GM21367 (cell line): Measurements from ENCODE around the gene SLC10A7.
A peak's percentile ranks its signal among the peaks of the same experiment; 100 is the strongest.

Source experiments
- ATAC-seq: cut with Tn5 transposase; IDR thresholded peaks from one replicate; pipeline ENCODE4 v1.9.1; 2021; ENCODE audit not compliant: unreplicated experiment

The SLC10A7 gene

GRCh38 chr4:146318894-146319293, 202.8 kb downstream of the SLC10A7 start:
- no peak for ATAC-seq

DNA sequence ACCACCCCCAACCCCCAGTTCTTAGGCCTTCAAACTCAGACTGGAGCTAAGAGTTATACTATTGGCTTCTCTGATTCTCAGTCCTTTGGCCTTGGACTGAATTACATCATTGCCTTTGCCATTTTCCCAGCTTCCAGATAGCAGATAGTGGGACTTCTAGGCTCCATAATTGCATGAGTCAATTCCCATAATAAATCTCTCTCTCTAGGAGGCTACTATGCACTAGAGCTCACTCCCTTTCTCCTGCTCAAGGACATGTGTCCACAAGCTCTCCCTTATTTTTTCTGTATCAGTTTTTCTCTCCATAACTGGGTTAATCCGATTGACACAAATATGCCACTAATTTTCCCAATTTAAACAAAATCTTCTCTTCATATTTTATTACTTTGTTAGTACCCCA, 204.0 kb downstream of the SLC10A7 start:
- no peak for ATAC-seq

DNA sequence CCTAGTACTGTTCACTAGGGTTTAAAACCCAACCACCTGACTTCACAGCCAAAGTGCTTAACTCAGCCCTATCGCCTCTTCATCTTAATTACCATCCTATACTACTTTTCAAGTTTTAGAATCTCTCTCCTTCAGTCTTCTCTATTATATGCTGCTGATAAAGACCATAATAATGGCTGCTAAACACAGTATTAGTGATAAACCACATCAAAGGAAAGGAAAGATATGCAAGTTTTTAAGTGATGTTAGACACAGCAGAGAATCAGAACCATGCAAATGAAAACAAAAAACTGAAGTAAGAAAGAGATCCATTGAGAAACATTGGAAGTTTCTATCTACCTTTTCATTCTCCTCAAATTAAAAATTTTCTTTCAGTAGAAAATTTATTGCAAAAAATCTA, 206.6 kb downstream of the SLC10A7 start:
- ATAC-seq, result no peak

DNA sequence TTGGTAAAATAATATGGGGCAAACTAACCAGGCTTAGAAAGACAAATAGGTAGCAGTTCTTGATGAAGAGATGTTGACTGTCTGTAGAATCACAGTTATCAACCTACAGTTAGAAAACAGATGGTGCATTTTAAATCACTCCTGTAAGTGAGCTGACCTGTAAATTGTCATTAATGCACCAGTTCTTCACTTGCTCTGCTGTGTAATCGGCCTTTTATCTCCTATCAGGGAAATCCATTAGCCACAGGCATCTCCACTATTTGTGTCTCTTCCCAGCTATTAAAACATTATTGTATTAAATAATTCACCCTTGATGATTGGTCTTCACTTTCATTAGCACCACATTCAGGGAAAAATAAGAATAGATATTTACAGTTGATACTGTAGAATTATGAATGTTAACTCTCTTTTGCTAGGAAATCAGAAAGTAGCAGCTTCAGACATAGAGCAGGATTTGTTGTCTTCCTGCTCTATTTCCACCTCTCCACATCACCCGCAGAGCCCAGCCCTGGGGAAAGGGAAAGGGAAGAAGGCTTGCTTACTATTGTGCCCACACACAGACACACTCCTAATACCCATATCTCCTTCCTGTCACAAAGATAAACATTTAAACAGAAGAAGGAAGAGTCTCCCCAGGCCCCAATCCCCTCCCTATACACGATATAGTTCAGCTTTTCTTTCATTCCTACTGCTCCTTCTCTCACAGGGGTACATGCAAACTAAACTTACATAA, 210.3 kb downstream of the SLC10A7 start:
- no peak for ATAC-seq

DNA sequence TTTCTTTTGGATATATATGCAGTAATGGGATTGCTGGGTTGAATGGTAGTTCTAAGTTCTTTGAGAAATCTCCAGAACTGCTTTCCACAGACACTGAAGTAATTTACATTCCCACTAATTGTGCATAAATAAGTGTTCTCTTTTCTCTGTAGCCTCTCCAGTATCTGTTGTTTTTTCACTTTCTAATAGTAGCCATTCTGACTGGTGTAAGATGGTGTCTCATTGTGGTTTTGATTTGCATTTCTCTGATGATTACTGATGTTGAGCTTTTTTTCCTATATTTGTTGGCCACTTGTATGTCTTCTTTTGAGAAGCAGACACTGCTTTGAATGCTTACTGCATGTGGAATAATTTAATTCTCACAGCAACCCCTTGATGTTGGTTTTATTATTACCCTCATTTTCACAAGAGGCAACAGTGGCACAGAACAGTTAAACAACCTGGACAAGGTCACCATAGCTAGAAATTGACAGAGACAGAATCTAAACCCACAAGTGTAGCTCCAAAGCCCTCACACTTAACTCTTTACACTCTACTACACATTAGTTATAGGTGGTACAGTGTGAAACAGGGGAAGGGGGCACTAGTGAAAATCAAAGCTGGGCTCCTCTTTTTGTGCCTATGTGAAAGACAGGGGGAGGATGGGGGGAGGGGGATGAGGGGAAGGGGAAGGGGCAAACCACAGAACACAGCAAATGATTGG, 211.3 kb downstream of the SLC10A7 start:
- ATAC-seq, result peak; percentile 89

DNA sequence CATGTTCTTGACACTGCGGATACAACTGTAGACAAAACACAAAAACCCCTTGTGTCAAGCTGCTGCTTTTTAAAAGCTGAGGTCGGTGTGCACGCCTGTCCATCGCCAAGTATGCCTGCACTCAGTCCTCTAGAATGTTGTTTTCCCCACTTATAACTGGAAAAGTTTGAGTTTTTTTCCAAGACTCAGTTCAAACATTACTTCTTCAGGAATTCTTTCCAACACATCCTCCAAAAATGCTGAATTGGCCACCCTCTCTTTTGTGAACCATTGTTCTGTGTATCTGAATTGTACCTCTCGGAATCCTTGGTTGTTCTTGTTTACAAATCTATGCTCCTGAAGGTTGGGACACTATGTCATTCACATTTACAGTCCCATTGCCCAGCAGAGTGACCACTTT, 212.8 kb downstream of the SLC10A7 start:
- ATAC-seq, result no peak

- ATAC-seq, result no peak
Measured at GRCh38 chr4:146302822-146303221, 218.9 kb downstream of the SLC10A7 start.

DNA sequence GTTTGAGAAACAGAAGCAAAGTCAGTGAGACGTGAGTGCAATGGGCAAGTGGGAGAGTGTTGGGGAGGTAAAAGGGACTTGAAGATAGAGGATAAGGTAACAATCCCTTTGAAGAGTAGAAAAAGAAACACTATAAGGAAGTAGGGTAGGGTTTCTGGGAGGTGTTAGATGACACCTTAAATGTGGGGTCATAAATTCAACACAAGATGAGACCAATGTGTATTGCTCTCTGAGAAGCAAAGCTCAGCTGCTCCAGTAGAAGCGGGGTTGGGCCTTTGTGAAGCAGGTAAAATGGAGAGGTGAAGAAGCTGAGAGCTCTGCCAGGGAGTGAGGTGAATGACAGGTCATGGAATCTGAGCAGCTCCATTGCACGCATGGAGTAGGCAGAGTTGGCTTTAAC, 222.1 kb downstream of the SLC10A7 start:
- ATAC-seq, result no peak

DNA sequence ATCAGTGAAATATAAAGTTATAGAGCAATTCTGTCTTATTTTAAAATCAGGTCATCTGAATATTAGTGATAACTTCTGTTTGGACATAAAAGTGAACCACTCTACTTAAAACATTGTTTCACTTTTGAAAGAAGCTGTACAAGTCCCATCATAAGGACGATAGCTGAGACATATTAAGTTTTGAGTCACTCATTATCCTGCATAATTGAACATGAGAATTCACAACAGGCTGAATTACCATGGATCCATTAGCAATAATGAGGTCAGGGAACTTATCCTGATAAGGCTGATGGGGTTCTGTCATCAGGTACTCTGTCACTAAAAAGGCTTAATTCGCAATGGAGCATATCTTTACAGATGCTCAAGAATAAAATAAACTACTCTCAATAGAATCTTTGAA, 227.0 kb downstream of the SLC10A7 start:
- ATAC-seq, result no peak

- ATAC-seq, result no peak
Measured at GRCh38 chr4:146292508-146292907, 229.2 kb downstream of the SLC10A7 start.

DNA sequence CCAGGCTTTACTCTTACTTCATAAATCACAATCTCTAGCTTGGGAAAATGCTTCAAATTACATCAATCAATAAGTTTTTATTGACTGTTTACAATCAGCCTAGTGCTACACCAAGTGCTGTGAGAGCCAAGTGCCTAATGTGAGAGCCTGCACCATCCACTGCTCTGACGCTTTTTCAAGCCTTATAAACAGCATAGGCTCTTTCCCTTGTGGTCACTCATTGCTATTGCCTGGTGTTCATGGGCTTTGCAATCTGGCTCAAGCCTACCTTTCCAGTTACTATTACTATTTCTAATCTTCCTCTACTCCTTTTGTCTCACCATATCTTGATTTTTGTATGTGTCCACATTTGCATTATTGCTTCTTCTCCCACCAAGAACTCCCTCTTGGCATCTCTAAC, 230.4 kb downstream of the SLC10A7 start:
- ATAC-seq, result no peak

DNA sequence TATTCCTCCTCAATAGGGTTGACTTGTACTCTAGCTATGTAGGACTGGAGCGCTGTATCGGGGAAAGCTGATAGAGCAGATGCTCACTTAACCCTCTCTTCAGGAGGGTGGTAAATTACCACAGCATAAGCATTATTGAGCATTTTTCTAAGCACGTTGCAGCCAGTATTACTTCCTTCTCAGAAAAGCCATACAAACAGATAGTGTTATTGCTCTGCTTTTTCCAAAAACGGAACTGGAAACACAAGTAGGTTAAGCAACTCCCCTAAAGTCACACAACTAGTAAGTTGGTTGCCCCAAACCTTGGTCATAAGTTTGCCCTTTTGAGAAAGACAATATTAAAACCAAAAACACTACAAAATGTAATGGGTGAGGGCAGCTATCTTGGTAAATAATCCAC, 233.5 kb downstream of the SLC10A7 start:
- ATAC-seq, result no peak

- ATAC-seq, result no peak
Measured at GRCh38 chr4:146285037-146285436, 236.7 kb downstream of the SLC10A7 start.

- ATAC-seq, result no peak
Measured at GRCh38 chr4:146283758-146284651, 237.7 kb downstream of the SLC10A7 start.

DNA sequence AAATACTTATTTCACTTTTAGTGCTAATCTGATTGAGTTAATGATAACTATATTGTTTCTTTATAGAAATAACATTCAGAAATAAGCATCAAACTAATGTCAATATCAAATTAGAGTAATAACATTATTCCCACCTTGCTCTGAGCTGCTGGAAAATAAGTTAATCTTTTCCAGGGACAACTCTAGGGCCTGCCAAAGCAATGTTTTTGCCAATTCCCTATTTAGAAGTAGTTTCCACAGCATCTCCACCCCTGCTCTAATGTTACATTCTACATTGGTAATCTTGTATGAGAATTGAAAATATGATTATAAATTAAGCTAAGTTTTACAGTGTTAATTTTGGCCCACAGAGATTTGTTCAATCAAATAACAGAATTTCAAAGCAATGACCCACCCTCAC, 239.1 kb downstream of the SLC10A7 start:
- no peak for ATAC-seq

DNA sequence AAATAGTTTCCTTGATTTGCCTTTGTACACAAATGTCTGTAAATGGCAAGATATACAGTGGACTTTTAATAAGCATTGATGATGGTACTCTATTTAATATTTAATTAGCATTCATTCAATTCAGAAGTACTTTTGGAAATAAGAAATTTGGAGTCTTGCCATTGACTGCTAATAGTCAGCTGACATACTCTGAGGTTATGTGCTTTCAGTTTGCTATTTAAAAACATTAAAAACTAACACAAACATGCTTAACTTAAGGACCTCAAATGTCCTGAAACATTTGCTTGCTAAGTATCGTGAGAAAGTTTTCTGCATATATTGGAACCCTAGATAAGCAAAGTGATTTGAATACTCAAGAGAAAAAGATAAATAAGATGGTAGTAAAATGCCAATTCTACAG, 242.8 kb downstream of the SLC10A7 start:
- no peak for ATAC-seq

DNA sequence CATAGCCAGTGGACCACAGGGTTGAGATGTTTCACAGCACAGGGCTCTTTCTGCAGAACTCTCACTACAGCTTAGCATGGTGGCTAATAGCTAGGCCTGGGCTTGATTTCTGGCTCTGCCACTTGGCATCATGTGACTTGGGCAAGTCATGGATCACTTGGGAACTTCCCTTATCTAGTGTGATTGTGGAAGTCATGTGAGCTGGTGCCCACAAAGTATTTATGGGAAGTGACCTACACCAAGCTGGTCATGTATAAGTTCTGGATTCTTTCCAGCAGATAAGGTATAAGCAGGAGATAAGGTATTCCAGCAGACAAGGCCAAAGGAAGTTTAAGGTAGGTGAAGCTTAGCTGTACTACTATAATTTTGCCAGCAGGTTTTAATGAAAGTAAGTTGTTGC, 246.4 kb downstream of the SLC10A7 start:
- ATAC-seq, result no peak

DNA sequence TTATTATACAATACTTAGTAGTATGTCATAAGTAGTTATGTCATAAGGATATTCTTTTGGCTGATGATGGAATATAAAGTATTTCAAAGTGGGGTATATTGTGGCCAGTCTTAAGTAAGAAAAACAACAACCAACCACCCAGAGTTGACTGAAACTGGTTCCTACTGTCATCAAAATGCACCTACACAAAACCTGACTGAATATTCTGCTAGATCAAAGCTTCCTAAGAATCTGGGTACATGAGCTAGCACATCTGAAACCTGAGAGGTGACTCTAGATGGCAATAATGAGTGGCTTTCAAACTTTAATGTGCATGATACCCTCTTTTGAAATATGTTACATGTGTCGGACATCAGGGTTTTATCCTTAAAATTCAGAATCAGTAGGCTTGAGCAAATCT, 247.0 kb downstream of the SLC10A7 start:
- no peak for ATAC-seq

DNA sequence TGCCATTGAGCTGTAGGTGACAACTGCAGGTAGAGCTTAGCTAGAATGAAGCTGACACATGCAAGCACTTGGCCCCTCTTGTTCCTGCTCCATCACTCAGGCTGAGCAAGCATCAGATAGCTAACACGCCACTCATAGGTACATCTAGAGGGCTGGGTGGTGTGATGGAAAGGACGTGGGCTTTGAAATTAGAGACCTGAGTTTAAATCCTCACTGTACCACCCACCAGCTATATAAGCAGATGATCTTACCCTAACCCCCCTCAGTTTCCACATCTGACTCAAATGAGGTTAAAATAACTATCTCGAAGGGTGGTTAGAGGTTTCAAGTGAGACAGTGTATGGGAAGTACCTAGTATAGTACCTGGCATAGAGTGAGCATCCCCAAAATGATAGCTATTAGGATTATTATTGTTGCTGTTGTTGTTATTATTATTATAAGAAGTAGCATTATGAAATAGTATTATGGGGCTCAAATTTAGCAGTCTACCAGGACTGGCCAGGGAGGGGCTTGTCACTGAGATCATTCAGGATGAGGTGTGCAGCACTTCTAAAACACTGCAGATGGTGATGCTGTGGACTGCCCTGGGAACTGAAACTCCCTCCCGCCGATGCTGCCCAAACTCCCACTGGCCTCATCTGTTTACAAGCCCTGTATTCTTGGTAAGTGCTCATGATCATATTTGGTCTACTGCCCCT, 248.4 kb downstream of the SLC10A7 start:
- peak; percentile 54 for ATAC-seq

GRCh38 chr4:146271466-146271865, 250.3 kb downstream of the SLC10A7 start:
- no peak for ATAC-seq

DNA sequence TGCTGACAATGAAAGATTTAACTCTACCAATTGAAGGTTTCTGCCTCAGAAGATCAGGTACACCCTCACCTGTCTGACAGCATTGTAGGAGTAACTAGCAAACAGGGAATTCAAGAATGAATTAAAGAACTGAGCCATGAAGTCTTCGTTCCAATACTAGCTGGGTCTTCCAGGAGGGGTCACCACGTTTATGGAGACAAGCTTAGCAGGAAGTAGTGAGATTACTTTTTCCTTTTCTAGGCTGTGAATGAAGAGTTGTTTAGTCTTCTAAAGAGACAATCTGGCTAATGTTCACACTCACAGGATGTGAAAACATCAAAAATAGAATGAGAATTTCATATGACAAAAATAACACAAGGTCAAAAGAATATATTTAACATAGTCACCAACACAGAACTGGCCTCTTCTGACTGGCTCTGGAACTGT, 252.5 kb downstream of the SLC10A7 start:
- ATAC-seq, result peak; percentile 52
